Measurements from ENCODE around the gene USP54.
A peak's percentile ranks its signal among the peaks of the same experiment; 100 is the strongest.

USP54 gene

GRCh38 chr10:73522263-73522662, 68.9 kb downstream of the USP54 start:
- DNase-seq = no peak

GRCh38 chr10:73519336-73519735, 71.8 kb downstream of the USP54 start:
- DNase-seq = no peak

GRCh38 chr10:73517166-73517888, 73.8 kb downstream of the USP54 start:
- DNase-seq = no peak

GRCh38 chr10:73512207-73512743, 78.9 kb downstream of the USP54 start:
- DNase-seq = no peak

GRCh38 chr10:73509695-73510094, 81.4 kb downstream of the USP54 start:
- DNase-seq = no peak

- no peak for DNase-seq
Measured at GRCh38 chr10:73506491-73506890, 84.7 kb downstream of the USP54 start.

- no peak for DNase-seq
Measured at GRCh38 chr10:73506074-73506473, 85.1 kb downstream of the USP54 start.

GRCh38 chr10:73503037-73503436, 88.1 kb downstream of the USP54 start:
- no peak for DNase-seq

- DNase-seq = no peak
Measured at GRCh38 chr10:73501651-73502050, 89.5 kb downstream of the USP54 start.

GRCh38 chr10:73497623-73498022, 93.5 kb downstream of the USP54 start:
- no peak for DNase-seq

GRCh38 chr10:73495884-73496674, 95.1 kb downstream of the USP54 start, which contains the start of gene PPP3CB:
TSS of gene PPP3CB (minus strand) at chr10:73496024. CDS start at chr10:73495889, 135 bp downstream.
- peak; percentile 91 to 92 for DNase-seq

- DNase-seq = peak; percentile 75 to 76
Measured at GRCh38 chr10:73495226-73495883, 95.8 kb downstream of the USP54 start.

- no peak for DNase-seq
Measured at GRCh38 chr10:73494877-73495225, 96.3 kb downstream of the USP54 start.

- DNase-seq = no peak
Measured at GRCh38 chr10:73494213-73494612, 96.9 kb downstream of the USP54 start.

GRCh38 chr10:73493781-73494180, 97.4 kb downstream of the USP54 start:
- DNase-seq = no peak

- no peak for DNase-seq
Measured at GRCh38 chr10:73486601-73487000, 104.5 kb downstream of the USP54 start.

- DNase-seq = no peak
Measured at GRCh38 chr10:73485320-73485719, 105.8 kb downstream of the USP54 start.

- DNase-seq = no peak
Measured at GRCh38 chr10:73480158-73480557, 111.0 kb downstream of the USP54 start.

GRCh38 chr10:73478636-73479035, 112.5 kb downstream of the USP54 start:
- DNase-seq = no peak

GRCh38 chr10:73471226-73471625, 119.9 kb downstream of the USP54 start:
- DNase-seq = no peak

GRCh38 chr10:73469579-73469978, 121.6 kb downstream of the USP54 start:
- no peak for DNase-seq

GRCh38 chr10:73467206-73467605, 123.9 kb downstream of the USP54 start:
- no peak for DNase-seq

GRCh38 chr10:73465978-73466726, 125.0 kb downstream of the USP54 start:
- DNase-seq = no peak
